ENCODE results near the gene HAPSTR1.

The HAPSTR1 gene

GRCh38 chr16:9112844-9113186, 21.4 kb downstream of the HAPSTR1 start:
- TF ChIP-seq CTCF (IDR thresholded peaks at IDR 0.05; ENCODE audit: low read length, missing control alignments): no peak
- DNase-seq (ENCODE audit: low read depth): no peak
- H3K4me3 ChIP-seq (replicated peaks; ENCODE audit: low read depth, low read length): no peak overlapping the region

DNA sequence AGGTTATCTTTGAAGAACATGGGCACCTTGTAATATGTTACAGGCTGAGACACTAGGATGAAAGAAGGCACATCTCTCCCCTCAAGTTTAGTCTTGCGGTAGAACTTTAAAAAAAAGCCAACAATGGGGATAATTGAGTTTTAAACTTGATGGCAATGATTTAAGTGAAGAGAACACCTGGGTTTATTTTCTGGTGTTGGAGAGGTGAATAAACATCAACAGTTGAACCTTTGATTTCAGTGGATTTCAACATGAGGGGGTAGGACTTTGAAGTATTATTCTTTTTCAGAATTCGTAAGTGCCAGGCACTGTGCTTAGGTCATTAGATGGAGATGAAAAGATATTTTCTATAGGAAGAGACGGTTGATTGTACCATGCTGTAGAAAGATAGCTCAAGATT, 22.3 kb downstream of the HAPSTR1 start:
- no peak for TF ChIP-seq CTCF (IDR thresholded peaks at IDR 0.05; ENCODE audit: low read length, missing control alignments)
- no peak for DNase-seq (ENCODE audit: low read depth)
- H3K4me3 ChIP-seq (replicated peaks; ENCODE audit: low read depth, low read length): no peak overlapping the region

GRCh38 chr16:9114112-9114511, 22.7 kb downstream of the HAPSTR1 start:
- no peak overlapping the region for H3K4me3 ChIP-seq (replicated peaks; ENCODE audit: low read depth, low read length)
- DNase-seq (ENCODE audit: low read depth): no peak
- TF ChIP-seq CTCF (IDR thresholded peaks at IDR 0.05; ENCODE audit: low read length, missing control alignments): no peak

DNA sequence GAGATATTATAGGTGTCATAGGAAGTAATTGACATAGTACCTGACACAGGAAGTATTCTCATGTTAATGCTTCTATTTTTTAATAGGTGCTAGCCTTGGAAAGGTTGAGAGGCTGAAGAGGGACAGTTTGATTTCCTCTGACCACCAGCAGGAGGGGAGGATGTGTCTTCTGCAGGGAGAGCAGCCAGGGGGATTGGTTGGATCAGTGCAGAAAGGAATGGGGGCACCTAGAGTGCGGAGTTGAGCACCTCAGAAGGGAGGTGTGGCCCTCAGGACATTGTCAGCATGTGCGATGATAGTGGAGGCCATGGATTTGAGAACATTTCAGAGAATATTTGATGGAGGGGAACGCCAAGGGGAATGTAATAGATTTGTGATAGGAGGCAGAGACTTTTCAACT, 23.4 kb downstream of the HAPSTR1 start:
- no peak overlapping the region for H3K4me3 ChIP-seq (replicated peaks; ENCODE audit: low read depth, low read length)

GRCh38 chr16:9115277-9115676, 23.8 kb downstream of the HAPSTR1 start:
- no peak overlapping the region for H3K4me3 ChIP-seq (replicated peaks; ENCODE audit: low read depth, low read length)
- peak; percentile 37 for DNase-seq (ENCODE audit: low read depth)
- no peak for TF ChIP-seq CTCF (IDR thresholded peaks at IDR 0.05; ENCODE audit: low read length, missing control alignments)

More for the DNA sequence above, 23.4 kb downstream of the HAPSTR1 start:
- no peak for DNase-seq (ENCODE audit: low read depth)
- TF ChIP-seq CTCF (IDR thresholded peaks at IDR 0.05; ENCODE audit: low read length, missing control alignments): no peak

DNA sequence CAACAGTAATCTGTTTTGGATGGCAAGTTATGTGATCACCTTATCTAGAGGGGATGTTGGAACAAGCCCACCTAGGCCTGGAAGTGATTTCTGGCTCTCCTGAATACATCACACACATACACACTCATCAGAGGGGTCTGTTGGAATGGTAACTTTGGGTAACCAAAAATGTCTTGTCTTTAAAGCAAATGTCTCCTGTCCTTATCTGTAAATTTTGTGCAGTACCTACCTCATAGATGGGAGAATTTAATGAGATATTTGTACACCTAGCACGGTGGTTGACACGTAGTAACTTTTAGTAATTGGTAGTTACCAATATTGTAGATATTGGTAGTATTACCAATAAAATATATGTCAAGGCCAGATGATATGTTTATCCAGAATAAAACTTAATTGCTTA, 24.7 kb downstream of the HAPSTR1 start:
- no peak for DNase-seq (ENCODE audit: low read depth)
- no peak overlapping the region for H3K4me3 ChIP-seq (replicated peaks; ENCODE audit: low read depth, low read length)
- no peak for TF ChIP-seq CTCF (IDR thresholded peaks at IDR 0.05; ENCODE audit: low read length, missing control alignments)

- H3K4me3 ChIP-seq (replicated peaks; ENCODE audit: low read depth, low read length): no peak overlapping the region
- TF ChIP-seq CTCF (IDR thresholded peaks at IDR 0.05; ENCODE audit: low read length, missing control alignments): no peak
- no peak for DNase-seq (ENCODE audit: low read depth)
Measured at GRCh38 chr16:9118170-9118569, 26.7 kb downstream of the HAPSTR1 start.
